Activated CD4-positive, alpha-beta memory T cell treated with anti-CD3 and anti-CD28 coated beads, Interleukin-2, amount 10 ng/mL, durations not matched to agents 7 days and 5 days (primary cell): Measurements from ENCODE around the gene RALGPS1. TPM values are rescaled to one million over a fixed set of nuclear protein-coding genes. Genes with fewer than 3 reads are reported as not detected.

Experiments used
- CTCF ChIA-PET: fragments of 350-600 bp; sonication (Branson Sonifier 250); formaldehyde crosslinking; loops from one replicate; lab custom pipeline; 2021; ENCODE audit warnings: antibody characterized with exemption, inconsistent platforms; lab: Charles Lee
- POLR2A ChIA-PET: fragments of 350-600 bp; sonication (Branson Sonifier 250); formaldehyde crosslinking; loops from one replicate; lab custom pipeline; 2021; ENCODE audit warnings: antibody characterized with exemption; lab: Charles Lee
- DNase-seq: peaks from one replicate; pipeline ENCODE4 v3.0.0-alpha.2; 2020
- H3K27ac Mint-ChIP-seq: one replicate; pipeline ENCODE4 v1.8.0; 2021; ENCODE audit warnings: mild to moderate bottlenecking, mixed read lengths
- H3K27me3 Mint-ChIP-seq: one replicate; pipeline ENCODE4 v1.8.0; 2021; ENCODE audit warnings: mixed read lengths
- H3K36me3 Mint-ChIP-seq: one replicate; pipeline ENCODE4 v1.8.0; 2021; ENCODE audit warnings: low read depth, mixed read lengths
- H3K4me1 Mint-ChIP-seq: one replicate; pipeline ENCODE4 v1.8.0; 2021; ENCODE audit warnings: mixed read lengths
- H3K4me3 Mint-ChIP-seq: one replicate; pipeline ENCODE4 v1.8.0; 2021; ENCODE audit warnings: mild to moderate bottlenecking, mixed read lengths
- H3K9me3 Mint-ChIP-seq: one replicate; pipeline ENCODE4 v1.8.0; 2021; ENCODE audit warnings: mixed read lengths
- total RNA-seq, 2 experiments: library from RNA; stranded (reverse); gene quantifications; one replicate each; pipeline ENCODE4 v1.2.3, GENCODE V29; 2021

The RALGPS1 gene
- total RNA-seq, 2 experiments from 2014 or later, result 2.8 to 3.4 TPM

GRCh38 chr9:126973651-126974529 lies 59.3 kb downstream of the RALGPS1 start:
- no peak for DNase-seq
- ChIA-PET POLR2A (interaction anchor here (0.7 kb wide), 1 partner anchor 203 kb away, joined by 3 read pairs; no protein-coding TSS in a partner anchor), CTCF (interaction anchor here (2.2 kb wide), 1 partner anchor 12 kb away, joined by 7 read pairs; no protein-coding TSS in a partner anchor)
- Mint-ChIP-seq H3K36me3 (no peaks in the 10 kb centered on the region), H3K27me3 (peaks cover 26% of the 10 kb centered on the region), H3K4me1 (peaks cover 14% of the 10 kb centered on the region), H3K4me3 (no peak overlapping the region), H3K27ac (no peak overlapping the region), H3K9me3 (no peaks in the 10 kb centered on the region)

- Mint-ChIP-seq H3K9me3 (no peaks in the 10 kb centered on the region), H3K4me3 (no peak overlapping the region), H3K27me3 (peaks cover 32% of the 10 kb centered on the region), H3K4me1 (peaks cover 14% of the 10 kb centered on the region), H3K27ac (no peak overlapping the region), H3K36me3 (no peaks in the 10 kb centered on the region)
- DNase-seq, result no peak
- ChIA-PET CTCF (interaction anchor here (2.2 kb wide), 1 partner anchor 12 kb away, joined by 7 read pairs; no protein-coding TSS in a partner anchor), POLR2A (interaction anchor here (0.7 kb wide), 1 partner anchor 204 kb away, joined by 3 read pairs; no protein-coding TSS in a partner anchor)
These were observed 60.0 kb downstream of the RALGPS1 start for GRCh38 chr9:126974594-126974993.

GRCh38 chr9:126975327-126976220 lies 61.0 kb downstream of the RALGPS1 start:
- Mint-ChIP-seq H3K27me3 (peaks cover 27% of the 10 kb centered on the region), H3K4me3 (no peak overlapping the region), H3K27ac (no peak overlapping the region), H3K4me1 (peaks cover 14% of the 10 kb centered on the region), H3K9me3 (no peaks in the 10 kb centered on the region), H3K36me3 (no peaks in the 10 kb centered on the region)
- DNase-seq, result no peak
- ChIA-PET POLR2A (no interaction called here), CTCF (interaction anchor here (2.2 kb wide), 1 partner anchor 11 kb away, joined by 7 read pairs; no protein-coding TSS in a partner anchor)

- Mint-ChIP-seq H3K27ac (no peak overlapping the region), H3K27me3 (peaks cover 16% of the 10 kb centered on the region)
- CTCF ChIA-PET, result interaction anchor here (0.7 kb wide), 1 partner anchor 9 kb away, joined by 3 read pairs; no protein-coding TSS in a partner anchor
These were observed 64.9 kb downstream of the RALGPS1 start for GRCh38 chr9:126979461-126979860.

GRCh38 chr9:126980231-126980630 lies 65.6 kb downstream of the RALGPS1 start:
- H3K27me3 Mint-ChIP-seq, result peaks cover 21% of the 10 kb centered on the region
- H3K4me3 Mint-ChIP-seq, result no peak overlapping the region
- H3K27ac Mint-ChIP-seq, result no peak overlapping the region
- no peak for DNase-seq
- peaks cover 27% of the 10 kb centered on the region for H3K36me3 Mint-ChIP-seq
- peaks cover 7% of the 10 kb centered on the region for H3K9me3 Mint-ChIP-seq
- CTCF ChIA-PET, result no interaction called here
- POLR2A ChIA-PET, result no interaction called here
- H3K4me1 Mint-ChIP-seq, result peaks cover 33% of the 10 kb centered on the region

More at GRCh38 chr9:126979461-126979860, 64.9 kb downstream of the RALGPS1 start:
- peaks cover 7% of the 10 kb centered on the region for H3K9me3 Mint-ChIP-seq
- peaks cover 20% of the 10 kb centered on the region for H3K36me3 Mint-ChIP-seq
- POLR2A ChIA-PET, result interaction anchor here (1.5 kb wide), 1 partner anchor 26 kb away, joined by 4 read pairs; no protein-coding TSS in a partner anchor
- no peak for DNase-seq
- no peak overlapping the region for H3K4me3 Mint-ChIP-seq
- H3K4me1 Mint-ChIP-seq, result peaks cover 29% of the 10 kb centered on the region

GRCh38 chr9:126981218-126981617 lies 66.6 kb downstream of the RALGPS1 start:
- Mint-ChIP-seq H3K4me1 (peaks cover 40% of the 10 kb centered on the region), H3K36me3 (peaks cover 30% of the 10 kb centered on the region), H3K9me3 (peaks cover 7% of the 10 kb centered on the region), H3K27me3 (peaks cover 21% of the 10 kb centered on the region), H3K4me3 (no peak overlapping the region), H3K27ac (peak overlapping the region; percentile 29)
- POLR2A ChIA-PET, result interaction anchor here (0.8 kb wide), 1 partner anchor 12 kb away, joined by 3 read pairs; no protein-coding TSS in a partner anchor
- CTCF ChIA-PET, result interaction anchor here (1.1 kb wide), 1 partner anchor 218 kb away, joined by 4 read pairs; no protein-coding TSS in a partner anchor
- DNase-seq, result no peak

- Mint-ChIP-seq H3K27ac (peak overlapping the region; percentile 57), H3K4me1 (peaks cover 52% of the 10 kb centered on the region), H3K36me3 (peaks cover 38% of the 10 kb centered on the region), H3K27me3 (peaks cover 20% of the 10 kb centered on the region), H3K9me3 (peaks cover 7% of the 10 kb centered on the region), H3K4me3 (no peak overlapping the region)
- ChIA-PET CTCF (interaction anchor here (1.1 kb wide), 3 partner anchors 22 to 216 kb away, joined by 4 to 8 read pairs (median 6); no protein-coding TSS in a partner anchor), POLR2A (no interaction called here)
- peak; percentile 35 for DNase-seq
These were observed 67.8 kb downstream of the RALGPS1 start for GRCh38 chr9:126982215-126983002.

- peaks cover 51% of the 10 kb centered on the region for H3K36me3 Mint-ChIP-seq
- H3K4me1 Mint-ChIP-seq, result peaks cover 64% of the 10 kb centered on the region
- ChIA-PET POLR2A (no interaction called here), CTCF (interaction anchor here (1.0 to 1.1 kb wide), 3 partner anchors 18 to 36 kb away, joined by 3 to 8 read pairs (median 6); no protein-coding TSS in a partner anchor)
- H3K9me3 Mint-ChIP-seq, result peaks cover 7% of the 10 kb centered on the region
- DNase-seq, result no peak
- no peak overlapping the region for H3K4me3 Mint-ChIP-seq
- H3K27ac Mint-ChIP-seq, result no peak overlapping the region
- H3K27me3 Mint-ChIP-seq, result peaks cover 28% of the 10 kb centered on the region
These were observed 69.2 kb downstream of the RALGPS1 start for GRCh38 chr9:126983767-126984166.

GRCh38 chr9:126984969-126985368 lies 70.4 kb downstream of the RALGPS1 start:
- peak overlapping the region; percentile 42 for H3K27ac Mint-ChIP-seq
- ChIA-PET CTCF (interaction anchor here (1.0 to 2.8 kb wide), 3 partner anchors 20 to 64 kb away, joined by 3 to 25 read pairs (median 4); no protein-coding TSS in a partner anchor), POLR2A (interaction anchor here (1.6 to 1.7 kb wide), 2 partner anchors 177 to 412 kb away, joined by 3 to 9 read pairs; partner anchors contain the start of gene SLC2A8)
- peaks cover 55% of the 10 kb centered on the region for H3K36me3 Mint-ChIP-seq
- no peak overlapping the region for H3K4me3 Mint-ChIP-seq
- H3K9me3 Mint-ChIP-seq, result peaks cover 7% of the 10 kb centered on the region
- no peak for DNase-seq
- H3K27me3 Mint-ChIP-seq, result peaks cover 29% of the 10 kb centered on the region
- H3K4me1 Mint-ChIP-seq, result peaks cover 64% of the 10 kb centered on the region

- DNase-seq, result peak; percentile 91
- Mint-ChIP-seq H3K4me3 (peak overlapping the region; percentile 29), H3K27ac (peak overlapping the region; percentile 87), H3K9me3 (peaks cover 7% of the 10 kb centered on the region), H3K36me3 (peaks cover 63% of the 10 kb centered on the region), H3K27me3 (peaks cover 36% of the 10 kb centered on the region), H3K4me1 (peaks cover 64% of the 10 kb centered on the region)
- ChIA-PET CTCF (interaction anchor here (1.0 to 2.8 kb wide), 15 partner anchors 11 to 215 kb away, joined by 3 to 25 read pairs (median 5); no protein-coding TSS in a partner anchor), POLR2A (interaction anchor here (0.7 to 3.0 kb wide), 13 partner anchors 14 to 465 kb away, joined by 3 to 23 read pairs (median 4); partner anchors contain the start of genes LRSAM1, RPL12 and SLC2A8)
These were observed 71.4 kb downstream of the RALGPS1 start for GRCh38 chr9:126985870-126986498.

GRCh38 chr9:126986506-126986951 lies 71.9 kb downstream of the RALGPS1 start:
- H3K9me3 Mint-ChIP-seq, result peaks cover 5% of the 10 kb centered on the region
- H3K4me3 Mint-ChIP-seq, result peak overlapping the region; percentile 29
- ChIA-PET POLR2A (interaction anchor here (0.7 to 3.0 kb wide), 12 partner anchors 13 to 465 kb away, joined by 3 to 23 read pairs (median 4); partner anchors contain the start of genes LRSAM1 and RPL12), CTCF (interaction anchor here (1.0 to 2.8 kb wide), 15 partner anchors 12 to 214 kb away, joined by 3 to 25 read pairs (median 5); no protein-coding TSS in a partner anchor)
- peak overlapping the region; percentile 87 for H3K27ac Mint-ChIP-seq
- H3K27me3 Mint-ChIP-seq, result peaks cover 38% of the 10 kb centered on the region
- DNase-seq, result peak; percentile 48
- peaks cover 62% of the 10 kb centered on the region for H3K36me3 Mint-ChIP-seq
- peaks cover 62% of the 10 kb centered on the region for H3K4me1 Mint-ChIP-seq
